Measurements from ENCODE around the gene BCAM.

BCAM gene

DNA sequence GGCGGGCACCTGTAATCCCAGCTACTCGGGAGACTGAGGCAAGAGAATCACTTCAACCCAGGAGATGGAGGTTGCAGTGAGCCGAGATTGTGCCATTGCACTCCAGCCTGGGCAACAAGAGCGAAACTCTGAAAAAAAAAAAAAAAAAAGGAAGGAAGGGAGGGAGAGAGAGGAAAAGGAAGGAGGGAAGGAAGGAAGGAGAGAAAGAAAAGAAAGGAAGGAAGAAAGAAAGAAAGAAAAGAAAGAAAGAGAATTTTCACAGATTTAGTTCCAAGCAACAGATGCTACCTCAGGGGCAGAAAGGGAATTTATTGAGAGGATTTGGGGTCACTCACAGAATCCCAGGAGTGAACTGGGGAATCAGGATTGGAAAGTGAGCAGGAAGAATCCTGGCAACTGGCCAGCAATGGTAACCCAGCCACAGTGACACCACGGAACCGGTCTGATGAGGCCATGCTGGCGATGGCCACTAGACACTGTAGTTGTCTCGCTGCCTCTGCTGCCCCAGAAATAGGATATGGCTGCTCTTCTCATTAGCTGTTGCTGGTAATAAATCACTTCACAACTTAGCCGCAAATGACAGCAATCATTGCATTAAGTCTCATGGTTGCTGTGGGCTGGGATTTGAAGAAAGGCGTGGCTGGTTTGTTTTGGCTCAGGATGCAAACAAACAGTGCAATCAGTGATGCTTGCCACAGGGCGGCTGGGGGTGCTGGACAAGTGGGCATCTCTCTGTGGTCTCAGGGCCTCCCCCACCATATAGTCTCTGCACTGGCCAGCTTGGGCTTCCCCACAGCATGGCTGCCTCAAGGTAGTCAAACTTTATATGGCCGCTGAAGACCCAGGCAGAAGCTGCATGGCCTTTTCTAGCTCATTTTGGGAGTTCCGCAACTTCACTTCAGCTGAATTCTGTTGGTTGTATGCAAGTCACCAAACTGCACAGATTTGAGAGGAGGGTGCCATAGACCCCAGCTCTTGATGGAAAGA lies 5.2 kb upstream of the BCAM start:
- Mint-ChIP-seq H3K4me3 (no peak overlapping the region), H3K27ac (no peak overlapping the region), H3K9me3 (peaks cover 2% of the 10 kb centered on the region), H3K36me3 (no peaks in the 10 kb centered on the region), H3K4me1 (peaks cover 8% of the 10 kb centered on the region), H3K27me3 (peaks cover 15% of the 10 kb centered on the region)
- DNase-seq (ENCODE audit: low spot score in 2 of 2) (no peak), ATAC-seq (ENCODE audit: low read depth) (no peak)

- Mint-ChIP-seq H3K4me3 (no peak overlapping the region), H3K27ac (no peak overlapping the region), H3K9me3 (peaks cover 2% of the 10 kb centered on the region), H3K27me3 (peaks cover 19% of the 10 kb centered on the region), H3K4me1 (peaks cover 5% of the 10 kb centered on the region), H3K36me3 (no peaks in the 10 kb centered on the region)
- no peak for DNase-seq (ENCODE audit: low spot score in 2 of 2)
- no peak for ATAC-seq (ENCODE audit: low read depth)
These were observed 2.6 kb upstream of the BCAM start for GRCh38 chr19:44806291-44806690.

GRCh38 chr19:44807162-44807561 lies 1.7 kb upstream of the BCAM start:
- DNase-seq (ENCODE audit: low spot score in 2 of 2), result no peak
- Mint-ChIP-seq H3K27ac (no peak overlapping the region), H3K36me3 (no peaks in the 10 kb centered on the region)

GRCh38 chr19:44807652-44808462 lies 1.0 kb upstream of the BCAM start:
- Mint-ChIP-seq H3K27me3 (peaks cover 18% of the 10 kb centered on the region), H3K4me3 (peak overlapping the region; percentile 25), H3K27ac (no peak overlapping the region), H3K36me3 (no peaks in the 10 kb centered on the region), H3K9me3 (peaks cover 2% of the 10 kb centered on the region), H3K4me1 (peaks cover 5% of the 10 kb centered on the region)
- no peak for DNase-seq (ENCODE audit: low spot score in 2 of 2)
- ATAC-seq (ENCODE audit: low read depth), result no peak

More at GRCh38 chr19:44807162-44807561, 1.7 kb upstream of the BCAM start:
- H3K4me3 Mint-ChIP-seq, result no peak overlapping the region
- peaks cover 2% of the 10 kb centered on the region for H3K9me3 Mint-ChIP-seq
- no peak for ATAC-seq (ENCODE audit: low read depth)
- peaks cover 5% of the 10 kb centered on the region for H3K4me1 Mint-ChIP-seq
- H3K27me3 Mint-ChIP-seq, result peaks cover 23% of the 10 kb centered on the region

DNA sequence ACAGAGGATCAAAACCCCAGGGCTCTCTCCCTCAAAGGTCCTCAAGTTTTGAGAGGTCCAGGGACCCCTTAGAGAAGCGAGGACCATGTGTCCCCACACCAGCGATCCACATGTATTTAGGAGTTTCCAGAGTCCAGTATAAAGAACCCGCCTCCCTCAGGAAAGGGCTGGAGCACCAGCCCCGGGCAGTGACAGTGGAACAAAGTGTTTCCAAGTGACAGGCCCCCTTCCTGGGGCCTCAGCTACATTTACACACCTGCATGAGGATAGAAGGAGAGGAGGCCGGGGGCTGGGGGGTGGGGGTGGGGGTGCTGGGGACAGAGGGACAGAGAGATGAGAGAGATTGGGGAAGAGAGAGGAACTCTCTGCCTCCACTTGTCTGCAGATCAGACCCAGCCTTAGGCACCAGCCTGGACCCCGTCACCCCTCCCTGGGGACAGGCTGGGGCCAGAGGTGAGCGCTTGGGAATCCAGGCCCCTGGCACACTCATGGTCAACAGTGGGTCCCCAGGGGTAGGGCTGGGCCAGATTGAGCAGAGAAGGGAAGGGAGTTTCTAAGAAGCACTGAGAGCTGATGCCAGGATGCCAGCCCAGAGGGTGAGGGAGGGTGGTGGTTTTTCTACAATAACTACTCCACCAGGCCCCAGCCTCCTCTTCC lies 802 bp downstream of the BCAM start:
- Mint-ChIP-seq H3K9me3 (no peaks in the 10 kb centered on the region), H3K4me1 (peaks cover 5% of the 10 kb centered on the region), H3K27ac (no peak overlapping the region)

GRCh38 chr19:44810234-44811121 lies 1.6 kb downstream of the BCAM start:
- ATAC-seq (ENCODE audit: low read depth), result no peak
- peaks cover 24% of the 10 kb centered on the region for H3K27me3 Mint-ChIP-seq
- no peaks in the 10 kb centered on the region for H3K9me3 Mint-ChIP-seq
- peaks cover 5% of the 10 kb centered on the region for H3K4me1 Mint-ChIP-seq
- no peak overlapping the region for H3K4me3 Mint-ChIP-seq
- DNase-seq (ENCODE audit: low spot score in 2 of 2), result no peak
- H3K36me3 Mint-ChIP-seq, result no peaks in the 10 kb centered on the region
- no peak overlapping the region for H3K27ac Mint-ChIP-seq

More for the DNA sequence above, 802 bp downstream of the BCAM start:
- ATAC-seq (ENCODE audit: low read depth) (no peak), DNase-seq (ENCODE audit: low spot score in 2 of 2) (no peak)
- Mint-ChIP-seq H3K4me3 (peak overlapping the region; percentile 8), H3K36me3 (no peaks in the 10 kb centered on the region), H3K27me3 (peaks cover 22% of the 10 kb centered on the region)

DNA sequence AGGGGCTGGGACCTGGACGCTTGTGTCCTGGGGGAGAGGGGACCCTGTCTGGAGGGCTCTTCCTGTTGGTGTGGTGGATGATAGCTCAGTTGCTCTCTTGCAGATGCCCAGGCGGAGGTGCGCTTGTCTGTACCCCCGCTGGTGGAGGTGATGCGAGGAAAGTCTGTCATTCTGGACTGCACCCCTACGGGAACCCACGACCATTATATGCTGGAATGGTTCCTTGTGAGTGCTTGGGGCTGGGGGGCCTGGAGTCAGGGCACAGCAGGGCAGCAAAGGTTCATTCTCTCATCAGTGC lies 2.2 kb downstream of the BCAM start:
- Mint-ChIP-seq H3K9me3 (no peaks in the 10 kb centered on the region), H3K27ac (no peak overlapping the region), H3K4me3 (no peak overlapping the region), H3K27me3 (peaks cover 24% of the 10 kb centered on the region), H3K4me1 (peaks cover 5% of the 10 kb centered on the region), H3K36me3 (no peaks in the 10 kb centered on the region)
- no peak for ATAC-seq (ENCODE audit: low read depth)
- no peak for DNase-seq (ENCODE audit: low spot score in 2 of 2)

DNA sequence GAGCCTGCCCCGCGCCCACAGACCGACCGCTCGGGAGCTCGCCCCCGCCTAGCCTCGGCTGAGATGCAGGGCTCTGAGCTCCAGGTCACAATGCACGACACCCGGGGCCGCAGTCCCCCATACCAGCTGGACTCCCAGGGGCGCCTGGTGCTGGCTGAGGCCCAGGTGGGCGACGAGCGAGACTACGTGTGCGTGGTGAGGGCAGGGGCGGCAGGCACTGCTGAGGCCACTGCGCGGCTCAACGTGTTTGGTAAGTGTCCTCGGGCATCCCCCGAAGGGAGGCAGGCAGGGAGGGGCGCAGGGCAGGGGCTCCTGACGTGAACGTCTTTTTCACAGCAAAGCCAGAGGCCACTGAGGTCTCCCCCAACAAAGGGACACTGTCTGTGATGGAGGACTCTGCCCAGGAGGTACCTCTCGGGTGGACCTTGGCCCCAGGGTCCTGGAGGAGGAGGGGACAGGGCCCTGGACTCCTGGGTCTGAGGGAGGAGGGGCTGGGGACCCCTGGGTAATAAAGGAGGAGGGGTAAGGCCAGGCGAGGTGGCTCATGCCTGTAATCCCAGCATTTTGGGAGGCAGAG lies 3.3 kb downstream of the BCAM start:
- ATAC-seq (ENCODE audit: low read depth) (no peak), DNase-seq (ENCODE audit: low spot score in 2 of 2) (no peak)
- H3K4me3 Mint-ChIP-seq, result no peak overlapping the region
- H3K27ac Mint-ChIP-seq, result no peak overlapping the region
- H3K4me1 Mint-ChIP-seq, result peaks cover 5% of the 10 kb centered on the region
- H3K9me3 Mint-ChIP-seq, result no peaks in the 10 kb centered on the region
- peaks cover 21% of the 10 kb centered on the region for H3K27me3 Mint-ChIP-seq
- no peaks in the 10 kb centered on the region for H3K36me3 Mint-ChIP-seq

DNA sequence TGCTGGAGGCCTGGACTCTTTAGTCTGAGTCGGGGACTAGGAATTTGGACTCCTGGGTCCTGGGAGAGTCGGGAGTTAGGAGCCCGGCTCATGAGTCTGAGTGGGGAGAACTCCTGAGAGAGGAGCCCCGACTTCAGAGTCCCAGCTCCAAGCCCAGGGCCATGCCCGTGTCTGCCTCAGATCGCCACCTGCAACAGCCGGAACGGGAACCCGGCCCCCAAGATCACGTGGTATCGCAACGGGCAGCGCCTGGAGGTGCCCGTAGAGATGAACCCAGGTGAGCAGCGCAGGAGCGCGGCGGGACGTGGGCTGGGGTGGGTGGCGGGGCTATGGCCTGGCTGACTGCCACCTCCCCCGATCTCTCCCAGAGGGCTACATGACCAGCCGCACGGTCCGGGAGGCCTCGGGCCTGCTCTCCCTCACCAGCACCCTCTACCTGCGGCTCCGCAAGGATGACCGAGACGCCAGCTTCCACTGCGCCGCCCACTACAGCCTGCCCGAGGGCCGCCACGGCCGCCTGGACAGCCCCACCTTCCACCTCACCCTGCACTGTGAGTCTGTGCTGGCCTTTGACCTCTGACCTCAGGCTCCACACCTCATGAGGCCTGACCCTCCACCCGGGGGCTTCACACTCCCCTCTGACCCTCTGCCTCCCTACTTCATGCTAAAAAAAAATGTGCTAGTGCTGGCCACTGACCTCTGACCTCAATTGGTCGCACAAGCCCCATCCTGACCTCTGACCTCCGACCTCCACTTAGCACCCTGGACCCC lies 4.4 kb downstream of the BCAM start:
- no peak overlapping the region for H3K27ac Mint-ChIP-seq
- H3K9me3 Mint-ChIP-seq, result no peaks in the 10 kb centered on the region
- peaks cover 19% of the 10 kb centered on the region for H3K27me3 Mint-ChIP-seq
- DNase-seq (ENCODE audit: low spot score in 2 of 2) (no peak), ATAC-seq (ENCODE audit: low read depth) (no peak)
- H3K36me3 Mint-ChIP-seq, result no peaks in the 10 kb centered on the region
- H3K4me3 Mint-ChIP-seq, result no peak overlapping the region
- peaks cover 3% of the 10 kb centered on the region for H3K4me1 Mint-ChIP-seq

DNA sequence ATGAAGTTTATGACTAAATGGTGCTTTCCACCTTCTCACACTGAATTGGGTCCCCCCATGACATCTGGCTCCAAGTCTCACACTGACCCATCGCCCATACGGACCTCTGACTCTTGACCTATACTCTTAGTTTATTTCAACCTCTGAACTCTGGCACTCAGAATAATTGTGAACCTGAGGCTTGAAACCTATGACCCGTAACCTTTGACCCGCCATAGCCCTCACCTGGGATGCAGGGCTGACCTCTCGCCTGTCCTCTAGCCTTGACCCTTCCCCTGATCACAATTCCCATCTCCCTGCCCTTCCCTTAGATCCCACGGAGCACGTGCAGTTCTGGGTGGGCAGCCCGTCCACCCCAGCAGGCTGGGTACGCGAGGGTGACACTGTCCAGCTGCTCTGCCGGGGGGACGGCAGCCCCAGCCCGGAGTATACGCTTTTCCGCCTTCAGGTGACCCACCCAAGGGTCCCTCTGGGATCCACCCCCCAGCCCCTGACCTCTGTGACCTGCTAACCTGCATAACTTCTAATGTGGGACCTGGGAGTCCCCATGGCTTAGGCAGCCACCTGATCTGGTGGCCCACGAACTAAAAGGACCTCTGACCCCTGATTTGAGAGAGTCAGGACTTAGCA lies 5.1 kb downstream of the BCAM start:
- peaks cover 17% of the 10 kb centered on the region for H3K27me3 Mint-ChIP-seq

GRCh38 chr19:44814517-44814916 lies 5.6 kb downstream of the BCAM start:
- Mint-ChIP-seq H3K36me3 (no peaks in the 10 kb centered on the region), H3K27me3 (peaks cover 15% of the 10 kb centered on the region), H3K4me1 (no peaks in the 10 kb centered on the region), H3K27ac (no peak overlapping the region), H3K4me3 (no peak overlapping the region), H3K9me3 (no peaks in the 10 kb centered on the region)
- DNase-seq (ENCODE audit: low spot score in 2 of 2) (no peak), ATAC-seq (ENCODE audit: low read depth) (no peak)

More for the DNA sequence above, 5.1 kb downstream of the BCAM start:
- DNase-seq (ENCODE audit: low spot score in 2 of 2), result no peak
- Mint-ChIP-seq H3K4me1 (no peaks in the 10 kb centered on the region), H3K27ac (no peak overlapping the region), H3K36me3 (no peaks in the 10 kb centered on the region), H3K4me3 (no peak overlapping the region), H3K9me3 (no peaks in the 10 kb centered on the region)
- no peak for ATAC-seq (ENCODE audit: low read depth)

GRCh38 chr19:44816301-44816700 lies 7.4 kb downstream of the BCAM start:
- no peak for DNase-seq (ENCODE audit: low spot score in 2 of 2)
- H3K4me1 Mint-ChIP-seq, result no peaks in the 10 kb centered on the region
- no peak overlapping the region for H3K4me3 Mint-ChIP-seq
- H3K9me3 Mint-ChIP-seq, result no peaks in the 10 kb centered on the region
- no peaks in the 10 kb centered on the region for H3K36me3 Mint-ChIP-seq
- peaks cover 16% of the 10 kb centered on the region for H3K27me3 Mint-ChIP-seq
- H3K27ac Mint-ChIP-seq, result no peak overlapping the region
- ATAC-seq (ENCODE audit: low read depth), result no peak
